ENCODE results near the gene RMRP.

The RMRP gene

DNA sequence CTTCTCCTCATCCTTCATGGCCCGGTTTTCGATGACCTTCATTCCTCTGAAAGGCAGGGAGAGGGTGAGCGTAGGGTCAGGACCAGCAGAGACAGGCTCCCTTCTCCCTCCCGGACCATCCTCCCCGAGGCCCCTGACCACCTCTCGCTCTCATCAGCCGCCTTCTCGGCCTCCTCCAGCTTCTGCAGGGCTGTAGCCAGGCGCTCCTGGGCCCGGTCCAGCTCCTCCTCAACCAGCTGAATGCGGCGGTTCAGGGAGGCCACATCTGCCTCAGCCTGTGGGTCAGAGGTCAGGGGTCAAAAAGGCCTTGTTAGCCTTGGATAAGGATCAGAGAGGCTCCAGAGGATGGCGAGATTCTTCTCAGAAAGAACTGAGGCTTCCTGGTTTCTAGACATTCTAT, 27.7 kb upstream of the RMRP start:
- Histone ChIP-seq H3K27me3 (replicated peaks; ENCODE audit: control insufficient read depth, insufficient read depth, low read length) (no peaks in the 10 kb centered on the region), H3K4me3 (replicated peaks; ENCODE audit: low read depth, low read length) (no peak overlapping the region), H3K36me3 (ENCODE audit: control insufficient read depth, insufficient read depth, low read length) (no peaks in the 10 kb centered on the region)
- no peak for DNase-seq (ENCODE audit: extremely low read depth, insufficient read length)
- TF ChIP-seq, protein P1, sequence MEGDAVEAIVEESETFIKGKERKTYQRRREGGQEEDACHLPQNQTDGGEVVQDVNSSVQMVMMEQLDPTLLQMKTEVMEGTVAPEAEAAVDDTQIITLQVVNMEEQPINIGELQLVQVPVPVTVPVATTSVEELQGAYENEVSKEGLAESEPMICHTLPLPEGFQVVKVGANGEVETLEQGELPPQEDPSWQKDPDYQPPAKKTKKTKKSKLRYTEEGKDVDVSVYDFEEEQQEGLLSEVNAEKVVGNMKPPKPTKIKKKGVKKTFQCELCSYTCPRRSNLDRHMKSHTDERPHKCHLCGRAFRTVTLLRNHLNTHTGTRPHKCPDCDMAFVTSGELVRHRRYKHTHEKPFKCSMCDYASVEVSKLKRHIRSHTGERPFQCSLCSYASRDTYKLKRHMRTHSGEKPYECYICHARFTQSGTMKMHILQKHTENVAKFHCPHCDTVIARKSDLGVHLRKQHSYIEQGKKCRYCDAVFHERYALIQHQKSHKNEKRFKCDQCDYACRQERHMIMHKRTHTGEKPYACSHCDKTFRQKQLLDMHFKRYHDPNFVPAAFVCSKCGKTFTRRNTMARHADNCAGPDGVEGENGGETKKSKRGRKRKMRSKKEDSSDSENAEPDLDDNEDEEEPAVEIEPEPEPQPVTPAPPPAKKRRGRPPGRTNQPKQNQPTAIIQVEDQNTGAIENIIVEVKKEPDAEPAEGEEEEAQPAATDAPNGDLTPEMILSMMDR (IDR thresholded peaks at IDR 0.05; ENCODE audit: insufficient read depth, low read length, poor library complexity, severe bottlenecking), result no peak

DNA sequence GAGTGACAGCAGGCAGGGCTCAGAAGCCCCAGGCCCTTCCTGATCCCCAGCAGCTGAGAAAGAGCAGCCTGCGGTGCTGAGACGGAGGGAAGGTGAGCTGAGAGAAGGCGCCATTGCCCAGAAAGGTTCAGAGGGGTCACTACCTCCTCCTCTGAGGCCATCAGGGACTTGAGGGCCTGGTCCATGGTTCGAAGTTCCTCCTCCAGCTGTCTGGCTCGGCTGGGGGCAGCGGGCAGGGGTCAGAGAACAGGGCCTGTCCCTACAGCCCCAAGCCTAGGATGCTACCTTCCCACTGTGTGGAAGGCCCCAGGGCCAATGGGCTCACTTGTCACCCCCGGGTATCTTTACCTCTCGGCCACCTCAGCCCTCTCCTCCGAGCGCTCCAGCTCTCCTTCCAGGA, 27.1 kb upstream of the RMRP start:
- H3K36me3 ChIP-seq (ENCODE audit: control insufficient read depth, insufficient read depth, low read length), result no peaks in the 10 kb centered on the region

DNA sequence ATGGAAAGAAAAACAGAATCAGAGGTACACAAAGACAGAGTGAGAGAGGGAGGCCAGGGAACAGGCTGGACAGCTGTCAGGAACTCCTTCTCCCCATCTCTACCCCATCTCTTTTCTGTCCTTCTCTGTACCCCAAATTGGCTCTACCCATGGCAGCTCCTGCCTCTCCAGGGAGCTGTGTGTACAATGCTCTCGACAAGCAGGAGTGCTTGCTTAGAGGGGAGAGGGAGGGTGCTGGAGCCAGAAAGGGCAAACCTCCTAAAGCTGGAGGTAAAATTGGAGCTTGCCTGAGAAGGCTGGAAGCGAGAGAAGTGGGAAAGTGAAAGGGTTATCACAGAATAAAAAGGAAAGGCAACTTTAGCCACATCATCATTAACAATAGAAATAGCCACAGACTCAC, 25.5 kb upstream of the RMRP start:
- TF ChIP-seq, protein P1 (IDR thresholded peaks at IDR 0.05; ENCODE audit: insufficient read depth, low read length, poor library complexity, severe bottlenecking), result no peak
- no peak for DNase-seq (ENCODE audit: extremely low read depth, insufficient read length)
- Histone ChIP-seq H3K27me3 (replicated peaks; ENCODE audit: control insufficient read depth, insufficient read depth, low read length) (no peaks in the 10 kb centered on the region), H3K4me3 (replicated peaks; ENCODE audit: low read depth, low read length) (no peak overlapping the region), H3K36me3 (ENCODE audit: control insufficient read depth, insufficient read depth, low read length) (no peaks in the 10 kb centered on the region)

More for the DNA sequence above, 27.1 kb upstream of the RMRP start:
- TF ChIP-seq, protein P1 (IDR thresholded peaks at IDR 0.05; ENCODE audit: insufficient read depth, low read length, poor library complexity, severe bottlenecking), result no peak
- H3K4me3 ChIP-seq (replicated peaks; ENCODE audit: low read depth, low read length), result no peak overlapping the region
- no peaks in the 10 kb centered on the region for H3K27me3 ChIP-seq (replicated peaks; ENCODE audit: control insufficient read depth, insufficient read depth, low read length)
- no peak for DNase-seq (ENCODE audit: extremely low read depth, insufficient read length)

DNA sequence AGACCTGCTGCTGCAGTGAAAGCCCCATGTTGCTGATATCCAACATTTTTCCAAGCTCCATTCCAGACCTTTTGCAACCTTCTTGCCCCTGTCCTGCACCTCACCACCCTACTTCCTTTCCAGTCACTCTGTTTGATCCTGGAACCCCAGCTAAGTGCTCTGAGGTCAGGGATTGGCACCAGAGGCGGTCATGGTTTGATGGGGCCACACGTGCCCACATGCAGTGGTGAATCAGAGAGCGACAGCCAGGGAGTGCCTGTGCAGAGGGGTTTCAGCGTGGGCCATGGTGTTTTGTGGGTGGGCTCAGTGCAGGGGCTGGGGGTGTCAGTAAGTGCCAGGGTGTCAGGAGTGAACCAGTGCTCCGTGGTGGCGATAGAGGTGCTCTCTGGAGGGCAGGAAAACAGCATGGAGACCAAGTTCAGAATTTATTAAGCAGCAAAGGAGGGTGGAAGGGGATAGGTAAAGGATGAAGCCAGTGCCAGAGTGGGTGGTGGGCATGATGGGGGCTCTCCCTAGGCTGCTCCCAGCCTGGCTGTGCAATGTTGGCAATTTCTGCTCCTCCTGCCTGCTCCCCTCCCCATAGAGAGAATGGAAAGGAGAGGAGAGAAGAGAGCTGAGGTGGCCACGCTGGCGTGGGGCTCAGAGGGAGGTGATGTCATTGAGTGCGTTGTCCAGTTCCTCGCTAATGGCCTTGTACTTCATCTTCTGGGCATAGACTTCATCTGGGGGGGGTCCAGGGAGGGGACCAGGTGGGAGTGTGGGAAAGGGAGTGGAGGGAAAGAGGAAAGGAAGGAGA, 24.9 kb upstream of the RMRP start:
- H3K36me3 ChIP-seq (ENCODE audit: control insufficient read depth, insufficient read depth, low read length), result no peaks in the 10 kb centered on the region
- TF ChIP-seq, protein P1 (IDR thresholded peaks at IDR 0.05; ENCODE audit: insufficient read depth, low read length, poor library complexity, severe bottlenecking), result no peak
- no peak for DNase-seq (ENCODE audit: extremely low read depth, insufficient read length)
- no peaks in the 10 kb centered on the region for H3K27me3 ChIP-seq (replicated peaks; ENCODE audit: control insufficient read depth, insufficient read depth, low read length)
- H3K4me3 ChIP-seq (replicated peaks; ENCODE audit: low read depth, low read length), result no peak overlapping the region

DNA sequence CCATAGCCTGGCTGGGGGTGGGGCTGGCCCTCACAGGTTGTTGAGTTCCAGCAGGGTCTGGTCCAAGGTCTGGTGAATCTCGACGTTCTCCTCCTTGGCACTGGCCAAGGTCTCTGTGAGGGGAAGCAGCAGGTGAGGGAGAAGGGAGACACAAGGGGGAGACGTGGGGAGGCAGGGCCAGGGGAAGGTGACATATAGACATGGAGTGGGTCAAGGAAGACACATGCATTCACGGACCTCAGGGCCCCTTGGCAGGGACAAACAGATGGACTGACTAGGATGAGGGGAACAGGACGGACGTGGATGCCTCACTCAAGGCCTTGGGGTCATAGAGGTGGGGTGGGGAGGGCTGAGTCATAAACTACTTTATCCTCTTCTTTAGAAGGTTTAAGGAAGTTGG, 24.2 kb upstream of the RMRP start:
- Histone ChIP-seq H3K36me3 (ENCODE audit: control insufficient read depth, insufficient read depth, low read length) (no peaks in the 10 kb centered on the region), H3K4me3 (replicated peaks; ENCODE audit: low read depth, low read length) (no peak overlapping the region), H3K27me3 (replicated peaks; ENCODE audit: control insufficient read depth, insufficient read depth, low read length) (no peaks in the 10 kb centered on the region)
- TF ChIP-seq, protein P1 (IDR thresholded peaks at IDR 0.05; ENCODE audit: insufficient read depth, low read length, poor library complexity, severe bottlenecking), result no peak
- DNase-seq (ENCODE audit: extremely low read depth, insufficient read length), result no peak
